Stimulated activated CD8-positive, alpha-beta memory T cell treated with anti-CD3 and anti-CD28 coated beads, Interleukin-15, amount 100 ng/mL, for 24 hours (primary cell): ENCODE data around the gene GPX4.

Source experiments
- DNase-seq: peaks from one replicate; pipeline ENCODE4 v3.0.0-alpha.2; 2020; ENCODE audit warnings: low read depth

GPX4 gene

DNA sequence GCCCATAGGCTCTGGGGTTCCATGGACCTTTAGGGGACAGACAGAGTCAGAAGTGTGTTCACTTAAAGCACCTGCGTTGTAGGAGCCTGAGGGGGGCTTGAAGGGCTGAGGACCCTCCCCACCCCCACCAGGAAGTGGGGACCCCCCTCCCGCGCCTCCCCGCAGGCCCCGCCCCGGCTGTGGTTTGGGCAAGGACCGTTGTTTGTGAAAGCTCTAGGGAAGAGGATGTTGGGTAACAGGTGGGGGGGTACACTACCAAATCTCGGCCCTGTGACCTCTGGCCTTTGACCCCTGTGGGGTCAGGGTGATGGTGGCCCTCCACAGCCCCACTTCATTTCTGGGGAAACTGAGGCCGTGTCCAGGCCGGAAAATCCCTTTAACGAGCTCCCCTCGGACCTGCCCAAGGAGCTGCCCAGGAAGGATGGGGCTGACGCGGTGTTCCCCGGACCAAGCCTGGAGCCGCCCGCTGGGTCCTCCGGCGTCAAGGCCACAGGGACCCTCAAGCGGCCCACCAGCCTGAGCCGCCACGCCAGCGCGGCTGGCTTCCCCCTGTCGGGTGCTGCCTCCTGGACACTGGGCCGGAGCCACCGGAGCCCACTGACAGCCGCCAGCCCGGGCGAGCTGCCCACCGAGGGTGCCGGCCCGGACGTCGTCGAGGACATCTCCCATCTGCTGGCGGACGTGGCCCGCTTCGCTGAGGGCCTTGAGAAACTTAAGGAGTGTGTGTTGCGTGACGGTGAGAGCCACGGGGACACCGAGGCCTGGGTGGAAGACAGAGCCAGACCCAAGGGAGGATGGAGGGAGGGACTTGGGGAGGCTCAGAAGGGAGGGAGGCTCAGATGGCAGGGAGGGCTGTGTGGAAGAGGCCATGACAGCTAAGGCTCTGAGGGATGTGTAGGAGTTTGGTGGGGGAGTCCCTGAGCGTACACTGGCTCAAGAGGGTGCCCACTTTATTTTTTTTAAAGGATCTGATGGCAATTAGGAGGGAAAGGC, 35.5 kb upstream of the GPX4 start:
- DNase-seq = no peak

GRCh38 chr19:1069009-1069779, 34.6 kb upstream of the GPX4 start:
- no peak for DNase-seq

GRCh38 chr19:1070576-1070930, 33.2 kb upstream of the GPX4 start:
- no peak for DNase-seq

DNA sequence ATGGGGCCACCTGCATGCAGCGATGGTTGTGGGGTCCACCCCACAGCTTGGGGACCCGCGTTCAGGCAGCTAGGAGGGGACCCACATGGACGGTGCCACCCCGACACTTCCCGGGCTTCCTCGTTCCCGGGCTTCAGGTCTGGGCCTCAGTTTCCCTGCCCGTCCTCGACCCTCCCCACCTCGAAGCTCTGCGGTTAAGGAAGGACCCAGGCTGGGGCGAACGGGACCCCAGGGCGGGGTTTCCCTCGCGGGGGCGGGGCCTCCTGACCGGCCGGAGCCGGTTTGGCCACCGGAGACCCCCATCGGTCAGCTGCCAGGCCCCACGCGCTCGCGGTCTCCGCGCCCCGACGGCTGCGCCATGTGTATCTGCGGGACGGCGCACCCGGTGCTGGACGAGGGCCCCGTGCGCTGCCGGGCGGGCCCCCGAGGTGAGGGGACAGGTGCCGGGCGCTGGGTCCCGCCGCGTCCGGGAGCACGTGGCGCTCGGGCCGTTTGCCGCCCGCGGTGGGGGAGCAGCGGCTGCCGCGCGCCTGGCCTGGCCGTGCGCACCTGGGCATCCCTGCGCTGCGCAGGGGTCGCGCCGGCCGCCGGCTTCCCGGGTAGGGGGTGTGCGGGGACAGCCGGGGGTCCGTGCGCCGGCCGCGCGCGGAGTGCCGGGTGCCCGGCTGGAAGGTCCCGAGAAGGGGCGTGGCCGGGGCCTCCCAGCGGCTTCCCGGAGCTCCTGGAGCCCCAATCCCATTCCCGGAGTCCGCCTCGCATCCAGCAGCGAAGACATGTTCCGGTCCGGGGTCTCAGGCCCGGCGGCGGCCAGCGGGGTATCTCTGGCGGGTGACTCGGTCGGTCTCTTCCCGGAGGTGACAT, 32.6 kb upstream of the GPX4 start:
- DNase-seq = no peak

DNA sequence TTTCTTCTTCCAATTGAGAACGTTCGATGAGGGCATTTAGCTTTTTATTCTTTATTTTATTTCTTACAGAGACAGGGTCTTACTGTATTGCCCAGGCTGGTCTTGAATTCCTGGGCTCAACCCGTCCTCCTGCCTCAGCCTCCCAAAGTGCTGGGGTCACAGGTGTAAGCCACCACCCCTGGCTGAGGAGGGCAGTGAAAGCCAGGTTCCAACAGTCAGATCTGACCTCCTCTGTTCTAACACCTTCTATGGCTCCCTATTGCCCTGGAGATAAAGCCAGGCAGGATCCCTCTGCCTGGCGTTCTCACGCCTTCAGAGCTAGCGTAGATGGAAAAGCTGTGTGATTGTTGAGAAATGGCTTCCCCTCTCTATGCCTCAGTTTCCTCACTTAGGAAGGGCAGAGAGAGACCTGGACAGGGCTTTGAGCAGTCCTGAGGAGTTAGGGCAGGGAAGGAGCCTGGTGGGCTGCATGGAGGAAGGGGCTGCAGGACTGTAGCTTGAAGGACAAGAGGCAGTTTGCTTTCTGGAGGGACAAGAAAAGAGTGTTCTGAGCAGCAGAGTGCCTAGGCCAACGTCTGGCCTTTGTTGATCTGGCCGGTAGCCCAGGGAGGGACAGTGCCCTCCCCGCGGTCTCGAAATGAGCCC, 31.3 kb upstream of the GPX4 start:
- no peak for DNase-seq

GRCh38 chr19:1073063-1073955, 30.5 kb upstream of the GPX4 start:
- no peak for DNase-seq

GRCh38 chr19:1073956-1074517, 29.8 kb upstream of the GPX4 start:
- DNase-seq = no peak

DNA sequence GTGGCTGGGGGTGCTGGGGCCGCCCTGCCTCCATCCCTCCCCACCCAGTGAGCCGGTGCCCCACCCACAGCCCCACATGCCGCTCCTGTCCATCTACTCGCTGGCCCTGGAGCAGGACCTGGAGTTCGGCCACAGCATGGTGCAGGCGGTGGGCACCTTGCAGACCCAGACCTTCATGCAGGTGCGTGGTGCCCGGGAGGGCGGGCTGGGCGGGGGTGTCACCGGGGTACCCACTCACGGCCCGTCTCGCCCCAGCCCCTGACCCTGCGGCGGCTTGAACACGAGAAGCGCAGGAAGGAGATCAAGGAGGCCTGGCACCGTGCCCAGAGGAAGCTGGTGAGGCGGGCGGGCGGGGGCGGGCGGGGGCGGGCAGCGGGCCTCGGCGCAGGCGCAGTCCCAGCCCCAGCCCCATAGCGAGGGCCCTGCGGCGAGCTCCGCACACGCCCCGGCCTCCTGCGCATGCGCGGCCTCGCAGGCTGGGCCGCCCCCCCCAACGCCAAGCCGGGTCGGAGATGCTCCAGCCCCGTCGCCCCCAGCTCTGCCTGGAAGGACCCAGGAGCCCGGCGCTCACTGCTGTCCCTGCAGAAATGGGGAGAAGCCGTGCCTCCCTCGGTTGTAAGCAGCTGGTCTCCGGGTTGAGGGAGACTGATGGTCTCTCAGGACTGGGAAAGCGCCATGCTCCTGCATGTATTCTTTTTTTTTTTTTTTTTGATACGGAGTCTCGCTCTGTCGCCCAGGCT, 29.1 kb upstream of the GPX4 start:
- DNase-seq = peak; percentile 68

- no peak for DNase-seq
Observed at GRCh38 chr19:1076046-1076386, 27.8 kb upstream of the GPX4 start.

DNA sequence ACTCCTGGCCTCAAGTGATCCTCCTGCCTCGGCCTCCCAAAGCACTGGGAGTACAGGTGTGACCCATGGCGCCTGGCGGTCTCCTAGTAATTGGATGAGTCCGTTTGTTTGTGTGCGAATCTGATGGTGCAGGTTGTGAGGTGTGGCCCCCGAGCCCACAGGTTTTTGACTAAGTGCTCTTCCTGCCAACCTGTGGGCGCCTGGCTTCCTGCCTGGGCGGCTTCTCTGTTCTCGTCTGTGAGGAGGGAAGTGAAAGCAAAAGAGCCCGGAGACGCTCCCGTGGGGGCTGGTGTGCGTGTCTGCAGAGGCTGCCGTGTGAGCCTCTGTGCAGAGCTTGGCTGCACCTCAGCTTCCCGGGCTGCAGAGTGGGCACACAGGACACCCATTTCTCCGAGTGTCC, 26.8 kb upstream of the GPX4 start:
- DNase-seq = peak; percentile 61

GRCh38 chr19:1079566-1080111, 24.2 kb upstream of the GPX4 start:
- no peak for DNase-seq

DNA sequence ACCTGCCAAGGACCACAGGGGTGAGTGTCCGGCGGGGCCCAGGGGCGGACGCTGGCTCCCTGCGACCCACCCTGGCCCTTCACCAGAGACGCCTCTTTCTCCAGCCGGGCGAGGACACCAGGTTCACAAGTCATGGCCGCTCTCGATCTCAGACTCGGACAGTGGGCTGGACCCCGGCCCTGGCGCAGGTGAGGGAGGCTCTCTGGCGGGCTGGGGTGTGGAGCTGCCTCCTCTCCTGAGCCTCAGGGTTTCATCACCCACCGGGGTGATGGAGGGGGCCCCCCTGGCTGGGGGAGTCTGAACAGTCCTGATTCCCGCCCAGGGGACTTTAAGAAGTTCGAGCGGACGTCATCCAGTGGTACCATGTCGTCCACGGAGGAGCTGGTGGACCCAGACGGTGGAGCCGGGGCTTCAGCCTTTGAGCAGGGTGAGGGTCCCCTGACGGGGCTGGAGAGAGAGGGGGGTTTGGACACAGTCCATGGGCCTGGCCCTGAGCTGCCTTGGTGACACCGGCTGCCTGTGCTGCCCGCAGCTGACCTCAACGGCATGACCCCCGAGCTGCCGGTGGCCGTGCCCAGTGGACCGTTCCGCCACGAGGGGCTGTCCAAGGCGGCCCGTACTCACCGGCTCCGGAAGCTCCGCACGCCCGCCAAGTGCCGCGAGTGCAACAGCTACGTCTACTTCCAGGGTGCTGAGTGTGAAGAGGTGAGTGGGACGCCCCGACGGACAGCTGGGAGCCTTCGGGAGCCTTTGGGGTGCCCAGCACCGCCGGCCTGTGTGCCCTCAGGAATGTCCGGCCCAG, 23.2 kb upstream of the GPX4 start:
- DNase-seq = no peak

- no peak for DNase-seq
Observed at GRCh38 chr19:1081301-1082164, 22.3 kb upstream of the GPX4 start.

DNA sequence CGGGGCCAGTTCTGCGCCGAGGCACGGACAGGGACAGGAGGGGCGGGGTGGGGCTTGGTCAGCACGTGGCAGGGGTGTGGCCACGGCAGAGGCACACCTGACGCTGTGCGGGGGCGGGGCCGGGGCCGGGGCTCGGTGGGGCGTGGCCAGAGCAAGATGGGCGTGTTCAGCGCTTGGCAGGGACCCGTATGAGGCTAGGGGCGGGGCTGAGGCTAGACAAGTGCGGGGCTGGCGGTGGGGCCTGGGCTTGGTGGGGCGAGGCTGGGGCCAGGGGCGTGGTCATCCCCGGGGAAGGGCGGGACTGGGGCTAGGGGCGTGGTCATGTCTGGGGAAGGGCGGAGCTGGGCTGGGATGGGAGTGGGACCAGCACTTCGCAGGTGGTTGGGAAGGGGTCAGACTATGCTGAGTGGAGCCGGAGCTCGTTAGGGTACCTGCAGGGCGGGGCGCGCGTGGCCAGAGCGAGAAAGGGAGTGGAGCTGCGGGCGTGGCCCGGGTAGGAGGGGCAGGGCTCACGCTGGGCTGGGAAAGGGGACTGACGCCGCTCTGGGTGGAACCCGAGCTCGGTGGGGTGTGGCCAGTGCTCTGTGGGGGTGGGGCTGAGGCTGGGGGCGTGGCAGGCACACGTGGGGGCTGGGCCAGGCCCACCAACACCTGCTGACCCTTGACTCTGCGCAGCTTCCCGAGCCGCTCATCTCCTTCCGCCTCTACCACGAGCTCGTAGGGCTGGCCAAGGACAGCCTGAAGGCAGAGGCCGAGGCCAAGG, 21.4 kb upstream of the GPX4 start:
- no peak for DNase-seq

GRCh38 chr19:1082928-1083816, 20.6 kb upstream of the GPX4 start:
- DNase-seq = no peak
